ENCODE data around the gene KCNK3. TPM values are rescaled to one million over a fixed set of nuclear protein-coding genes. Genes with fewer than 3 reads are reported as not detected.
A peak's percentile ranks its signal among the peaks of the same experiment; 100 is the strongest.
"Not testable (repeated sequence)": the region's sequence is repeated elsewhere in the genome, so short reads cannot be mapped to it uniquely, and the experiment has no call there.

KCNK3 gene
- total RNA-seq, 4 donors from 2014 or later, result 0.37 to 1.5 (median 0.82) TPM

GRCh38 chr2:26653207-26654060 is 39.1 kb upstream of the KCNK3 start:
- no peak for TF ChIP-seq POLR2AphosphoS5 (IDR thresholded peaks at IDR 0.05)
- no peak for TF ChIP-seq EP300 (IDR thresholded peaks at IDR 0.05; ENCODE audit: low read depth)
- no peak for TF ChIP-seq POLR2A (IDR thresholded peaks at IDR 0.05)
- no peak for TF ChIP-seq CTCF (IDR thresholded peaks at IDR 0.05)

GRCh38 chr2:26654061-26654340 is 38.5 kb upstream of the KCNK3 start:
- no peak for DNase-seq
- no peaks in the 10 kb centered on the region for H3K9me3 ChIP-seq
- TF ChIP-seq EP300 (IDR thresholded peaks at IDR 0.05; ENCODE audit: low read depth), result no peak
- no peak for TF ChIP-seq CTCF (IDR thresholded peaks at IDR 0.05)
- no peak for TF ChIP-seq POLR2A (IDR thresholded peaks at IDR 0.05)
- no peak for TF ChIP-seq POLR2AphosphoS5 (IDR thresholded peaks at IDR 0.05)
- in situ Hi-C loops (cut with MboI; ENCODE audit: low pct_ligation_motif_present in 1 of 4, low pct_unique_long_range_greater_than_20kb in 1 of 4, low sequenced_read_pairs in 3 of 4), result no loop called here
- no peaks in the 10 kb centered on the region for H3K36me3 ChIP-seq
- H3K27me3 ChIP-seq, result no peaks in the 10 kb centered on the region
- H3K27ac ChIP-seq, result no peak overlapping the region
- intact Hi-C loops (cut with DNase I; ENCODE audit: low total_unique reads), result no loop called here
- H3K4me1 ChIP-seq, result peaks cover 0 to 3% (median under 1%) of the 10 kb centered on the region in 4 donors
- no peak overlapping the region for H3K4me3 ChIP-seq
- 73% methylated on average over 3 of the region's 3 CpGs; no CpG with 5 or more reads in 1 of the 2 donors for WGBS, 2 donors (ENCODE audit: low coverage in 1 of 2)

More at GRCh38 chr2:26653207-26654060, 39.1 kb upstream of the KCNK3 start:
- Histone ChIP-seq H3K9me3 (no peaks in the 10 kb centered on the region), H3K27me3 (no peaks in the 10 kb centered on the region), H3K4me3 (no peak overlapping the region), H3K27ac (peak overlapping the region in 3 of 4 donors; percentile 65 to 76 (median 71)), H3K36me3 (no peaks in the 10 kb centered on the region), H3K4me1 (peaks cover 0 to 6% (median 2%) of the 10 kb centered on the region in 4 donors)
- no peak for DNase-seq
- intact Hi-C loops (cut with DNase I; ENCODE audit: low total_unique reads), result no loop called here
- in situ Hi-C loops (cut with MboI; ENCODE audit: low pct_ligation_motif_present in 1 of 4, low pct_unique_long_range_greater_than_20kb in 1 of 4, low sequenced_read_pairs in 3 of 4), result no loop called here
- 79 to 84% methylated on average over 8 to 13 of the region's 13 CpGs for WGBS, 2 donors (ENCODE audit: low coverage in 1 of 2)

GRCh38 chr2:26655120-26655519 is 37.4 kb upstream of the KCNK3 start:
- DNase-seq; H3K9me3 ChIP-seq; H3K36me3 ChIP-seq; H3K27me3 ChIP-seq; in situ Hi-C loops (cut with MboI; ENCODE audit: low pct_ligation_motif_present in 1 of 4, low pct_unique_long_range_greater_than_20kb in 1 of 4, low sequenced_read_pairs in 3 of 4); H3K4me3 ChIP-seq; H3K4me1 ChIP-seq; H3K27ac ChIP-seq; intact Hi-C loops (cut with DNase I; ENCODE audit: low total_unique reads): not testable (repeated sequence)
- WGBS, 2 donors (ENCODE audit: low coverage in 1 of 2), result 60% methylated on average over 1 of the region's 1 CpG; no CpG with 5 or more reads in 1 of the 2 donors

GRCh38 chr2:26655611-26656195 is 36.8 kb upstream of the KCNK3 start:
- H3K4me1 ChIP-seq, result no peaks in the 10 kb centered on the region
- no peak overlapping the region for H3K27ac ChIP-seq
- H3K27me3 ChIP-seq, result no peaks in the 10 kb centered on the region
- H3K36me3 ChIP-seq, result no peaks in the 10 kb centered on the region
- TF ChIP-seq EP300 (IDR thresholded peaks at IDR 0.05; ENCODE audit: low read depth) (no peak), POLR2AphosphoS5 (IDR thresholded peaks at IDR 0.05) (no peak), POLR2A (IDR thresholded peaks at IDR 0.05) (no peak), CTCF (IDR thresholded peaks at IDR 0.05) (no peak)
- no peak overlapping the region for H3K4me3 ChIP-seq
- no peak for DNase-seq
- WGBS, 2 donors (ENCODE audit: low coverage in 1 of 2), result 90 to 96% methylated on average over 4 to 9 of the region's 9 CpGs
- intact Hi-C loops (cut with DNase I; ENCODE audit: low total_unique reads) (no loop called here), in situ Hi-C loops (cut with MboI; ENCODE audit: low pct_ligation_motif_present in 1 of 4, low pct_unique_long_range_greater_than_20kb in 1 of 4, low sequenced_read_pairs in 3 of 4) (no loop called here)
- peaks cover 0 to 13% of the 10 kb centered on the region in 2 donors for H3K9me3 ChIP-seq
